Activated naive CD8-positive, alpha-beta T cell treated with anti-CD3 and anti-CD28 coated beads, Interleukin-2, amount 10 ng/mL, durations not matched to agents 7 days and 5 days (primary cell): ENCODE results near the gene LZTS2. TPM values are rescaled to one million over a fixed set of nuclear protein-coding genes. Genes with fewer than 3 reads are reported as not detected.

Source experiments
- ATAC-seq: fragments of 150-1000 bp; cut with Tn5 transposase; one replicate; pipeline ENCODE4 v1.10.0; 2021; ENCODE audit warnings: low read depth, moderate library complexity
- POLR2A ChIA-PET: fragments of 350-600 bp; sonication (Branson Sonifier 250); formaldehyde crosslinking; loops from one replicate; lab custom pipeline; 2021; ENCODE audit warnings: antibody characterized with exemption; lab: Charles Lee
- DNase-seq: peaks from one replicate; pipeline ENCODE4 v3.0.0; 2021
- H3K27ac Mint-ChIP-seq: one replicate; pipeline ENCODE4 v1.8.0; 2022; ENCODE audit warnings: mild to moderate bottlenecking, mixed read lengths
- H3K27me3 Mint-ChIP-seq: one replicate; pipeline ENCODE4 v1.8.0; 2022; ENCODE audit warnings: mild to moderate bottlenecking, moderate library complexity, mixed read lengths
- H3K36me3 Mint-ChIP-seq: one replicate; pipeline ENCODE4 v1.8.0; 2021; ENCODE audit warnings: mild to moderate bottlenecking, mixed read lengths
- H3K4me1 Mint-ChIP-seq: one replicate; pipeline ENCODE4 v1.8.0; 2021; ENCODE audit warnings: mixed read lengths
- H3K4me3 Mint-ChIP-seq: one replicate; pipeline ENCODE4 v1.8.0; 2022; ENCODE audit warnings: mild to moderate bottlenecking, moderate library complexity, mixed read lengths
- H3K9me3 Mint-ChIP-seq: one replicate; pipeline ENCODE4 v1.8.0; 2021; ENCODE audit warnings: mixed read lengths
- total RNA-seq, 2 experiments: library from RNA; stranded (reverse); gene quantifications; one replicate each; pipeline ENCODE4 v1.2.3, GENCODE V29; 2021

Gene LZTS2
- total RNA-seq, 2 experiments from 2014 or later: 22.0 to 22.4 TPM

DNA sequence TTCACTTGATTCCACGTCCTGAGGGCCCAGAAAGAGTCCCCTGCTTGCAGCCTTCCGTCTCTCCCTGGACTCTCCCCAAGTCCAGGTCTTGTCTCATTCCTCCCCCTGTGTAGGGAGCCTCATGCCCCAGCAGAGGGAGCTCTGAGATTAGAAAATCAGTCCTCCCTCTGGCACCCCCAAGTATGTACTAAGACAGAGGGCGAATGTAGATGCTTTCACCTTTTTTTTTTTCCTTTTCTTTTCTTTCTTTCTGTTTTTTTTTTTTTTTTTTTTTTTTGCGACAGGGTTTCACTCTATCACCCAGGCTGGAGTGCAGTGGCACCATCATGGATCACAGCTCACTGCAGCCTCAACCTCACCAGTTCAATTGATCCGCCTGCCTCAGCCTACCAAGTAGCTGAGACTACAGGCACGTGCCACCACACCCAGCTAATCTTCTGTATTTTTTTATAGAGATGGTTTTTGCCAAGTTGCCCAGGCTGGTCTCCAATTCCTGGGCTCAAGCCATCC is 41.7 kb downstream of the LZTS2 start:
- Mint-ChIP-seq H3K9me3 (no peaks in the 10 kb centered on the region), H3K4me3 (no peak overlapping the region), H3K27ac (no peak overlapping the region), H3K36me3 (peaks cover 14% of the 10 kb centered on the region), H3K4me1 (peaks cover 20% of the 10 kb centered on the region), H3K27me3 (peaks cover 26% of the 10 kb centered on the region)
- POLR2A ChIA-PET: interaction anchor here (0.6 to 4.5 kb wide), 6 partner anchors 8 to 404 kb away, joined by 3 to 33 read pairs (median 4); partner anchors contain the start of genes PDZD7 and SFXN3
- peak; percentile 64 for DNase-seq
- peak; percentile 80 for ATAC-seq

GRCh38 chr10:101042118-101042517 is 42.5 kb downstream of the LZTS2 start:
- no peaks in the 10 kb centered on the region for H3K9me3 Mint-ChIP-seq
- peaks cover 34% of the 10 kb centered on the region for H3K27me3 Mint-ChIP-seq
- H3K36me3 Mint-ChIP-seq: peaks cover 13% of the 10 kb centered on the region
- H3K4me3 Mint-ChIP-seq: peak overlapping the region; percentile 91
- DNase-seq: no peak
- H3K4me1 Mint-ChIP-seq: peaks cover 20% of the 10 kb centered on the region
- POLR2A ChIA-PET: interaction anchor here (0.8 to 4.5 kb wide), 8 partner anchors 10 to 100 kb away, joined by 3 to 33 read pairs (median 4); partner anchors contain the start of genes KAZALD1, PDZD7 and SFXN3
- ATAC-seq: no peak
- H3K27ac Mint-ChIP-seq: peak overlapping the region; percentile 83

DNA sequence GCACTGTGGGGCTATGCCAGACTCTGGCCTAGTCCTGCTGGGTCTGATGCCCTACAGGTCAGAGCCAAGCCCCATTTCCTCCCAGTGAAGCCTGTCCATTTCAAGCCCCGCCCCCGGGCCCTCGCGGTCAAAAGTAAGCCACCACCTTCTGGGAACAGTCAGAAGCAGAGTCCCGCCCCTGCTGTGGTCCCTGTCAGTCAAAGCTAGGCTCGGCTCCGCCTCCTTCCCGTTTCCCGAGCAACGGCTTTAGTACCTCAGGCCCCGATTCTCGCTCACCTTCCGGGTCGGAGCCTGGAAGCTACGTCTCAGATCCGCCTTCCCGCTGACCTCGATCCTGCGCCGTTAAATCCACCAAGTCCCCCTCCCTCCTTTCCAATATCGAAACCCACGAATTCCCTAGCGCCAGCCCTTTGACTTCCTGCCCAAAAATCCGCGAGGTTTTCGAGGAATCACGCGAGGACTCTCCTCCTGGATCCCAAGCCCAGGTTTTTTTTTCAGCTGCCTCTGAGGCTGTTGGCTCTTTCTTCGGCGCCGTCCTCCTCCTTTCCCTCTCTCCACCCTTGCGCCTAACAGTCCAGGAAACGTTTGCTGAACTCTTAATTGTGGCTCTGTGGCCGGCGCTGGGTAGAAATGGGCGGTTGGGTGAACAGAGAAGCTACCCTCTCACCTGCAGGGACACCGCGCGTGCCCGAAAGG is 43.2 kb downstream of the LZTS2 start:
- peak; percentile 86 for DNase-seq
- Mint-ChIP-seq H3K4me1 (peaks cover 20% of the 10 kb centered on the region), H3K36me3 (peaks cover 8% of the 10 kb centered on the region), H3K27ac (peak overlapping the region; percentile 83), H3K27me3 (peaks cover 41% of the 10 kb centered on the region), H3K4me3 (peak overlapping the region; percentile 91), H3K9me3 (no peaks in the 10 kb centered on the region)
- peak; percentile 86 for ATAC-seq
- POLR2A ChIA-PET: interaction anchor here (0.8 to 4.5 kb wide), 8 partner anchors 10 to 45 kb away, joined by 3 to 33 read pairs (median 4); partner anchors contain the start of genes KAZALD1, PDZD7 and SFXN3

GRCh38 chr10:101043363-101043707 is 43.7 kb downstream of the LZTS2 start:
- peaks cover 4% of the 10 kb centered on the region for H3K36me3 Mint-ChIP-seq
- peak overlapping the region; percentile 91 for H3K4me3 Mint-ChIP-seq
- H3K27ac Mint-ChIP-seq: peak overlapping the region; percentile 8
- no peak for ATAC-seq
- no peak for DNase-seq
- peaks cover 20% of the 10 kb centered on the region for H3K4me1 Mint-ChIP-seq
- POLR2A ChIA-PET: interaction anchor here (1.3 to 4.5 kb wide), 7 partner anchors 9 to 23 kb away, joined by 3 to 33 read pairs (median 5); partner anchors contain the start of genes KAZALD1, PDZD7 and SFXN3
- peaks cover 46% of the 10 kb centered on the region for H3K27me3 Mint-ChIP-seq
- no peaks in the 10 kb centered on the region for H3K9me3 Mint-ChIP-seq

- H3K4me1 Mint-ChIP-seq: peaks cover 22% of the 10 kb centered on the region
- ATAC-seq (no peak), DNase-seq (no peak)
- H3K27me3 Mint-ChIP-seq: peaks cover 54% of the 10 kb centered on the region
- POLR2A ChIA-PET: interaction anchor here (1.4 to 4.5 kb wide), 3 partner anchors 13 to 21 kb away, joined by 3 to 33 read pairs (median 11); partner anchors contain the start of genes KAZALD1, PDZD7 and SFXN3
- H3K27ac Mint-ChIP-seq: no peak overlapping the region
- no peaks in the 10 kb centered on the region for H3K9me3 Mint-ChIP-seq
- peaks cover 2% of the 10 kb centered on the region for H3K36me3 Mint-ChIP-seq
- no peak overlapping the region for H3K4me3 Mint-ChIP-seq
Observed at GRCh38 chr10:101044117-101044516, 44.5 kb downstream of the LZTS2 start.

- no peak for DNase-seq
- POLR2A ChIA-PET: interaction anchor here (0.9 to 1.4 kb wide), 2 partner anchors 15 kb away, joined by 3 read pairs; partner anchors contain the start of genes KAZALD1, PDZD7 and SFXN3
- H3K27me3 Mint-ChIP-seq: peaks cover 67% of the 10 kb centered on the region
- H3K4me1 Mint-ChIP-seq: peaks cover 26% of the 10 kb centered on the region
- ATAC-seq: no peak
- no peak overlapping the region for H3K4me3 Mint-ChIP-seq
- H3K27ac Mint-ChIP-seq: no peak overlapping the region
- no peaks in the 10 kb centered on the region for H3K36me3 Mint-ChIP-seq
- H3K9me3 Mint-ChIP-seq: no peaks in the 10 kb centered on the region
Observed at GRCh38 chr10:101046332-101047238, 47.0 kb downstream of the LZTS2 start.

DNA sequence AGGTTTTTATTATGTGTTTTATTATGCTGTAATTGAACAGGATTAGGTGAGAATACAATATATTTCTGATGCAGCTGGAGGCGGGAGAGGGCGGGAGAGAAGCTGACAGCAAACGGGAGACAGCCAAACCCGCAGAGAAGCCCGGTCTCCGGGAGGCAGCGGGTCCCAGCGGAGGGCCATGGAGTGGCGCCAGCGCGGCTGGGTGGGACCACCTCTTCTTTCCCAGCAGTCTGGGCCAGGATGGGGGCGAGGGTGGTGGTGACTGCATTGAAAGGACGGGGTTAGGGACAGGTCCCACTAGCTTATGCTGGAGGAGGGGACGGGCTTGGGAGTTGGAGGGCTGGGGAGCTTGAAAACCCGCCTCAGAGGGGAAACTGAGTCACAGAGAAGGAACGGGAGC is 47.7 kb downstream of the LZTS2 start:
- no peaks in the 10 kb centered on the region for H3K36me3 Mint-ChIP-seq
- no peak overlapping the region for H3K27ac Mint-ChIP-seq
- POLR2A ChIA-PET: interaction anchor here (1.4 kb wide), 1 partner anchor 16 kb away, joined by 3 read pairs; the partner anchor contains the start of genes PDZD7 and SFXN3
- H3K4me1 Mint-ChIP-seq: peaks cover 22% of the 10 kb centered on the region
- no peaks in the 10 kb centered on the region for H3K9me3 Mint-ChIP-seq
- no peak overlapping the region for H3K4me3 Mint-ChIP-seq
- peaks cover 67% of the 10 kb centered on the region for H3K27me3 Mint-ChIP-seq
- no peak for DNase-seq
- no peak for ATAC-seq

- Mint-ChIP-seq H3K36me3 (no peaks in the 10 kb centered on the region), H3K27me3 (peaks cover 66% of the 10 kb centered on the region)
Observed at GRCh38 chr10:101047961-101048892, 48.6 kb downstream of the LZTS2 start.

DNA sequence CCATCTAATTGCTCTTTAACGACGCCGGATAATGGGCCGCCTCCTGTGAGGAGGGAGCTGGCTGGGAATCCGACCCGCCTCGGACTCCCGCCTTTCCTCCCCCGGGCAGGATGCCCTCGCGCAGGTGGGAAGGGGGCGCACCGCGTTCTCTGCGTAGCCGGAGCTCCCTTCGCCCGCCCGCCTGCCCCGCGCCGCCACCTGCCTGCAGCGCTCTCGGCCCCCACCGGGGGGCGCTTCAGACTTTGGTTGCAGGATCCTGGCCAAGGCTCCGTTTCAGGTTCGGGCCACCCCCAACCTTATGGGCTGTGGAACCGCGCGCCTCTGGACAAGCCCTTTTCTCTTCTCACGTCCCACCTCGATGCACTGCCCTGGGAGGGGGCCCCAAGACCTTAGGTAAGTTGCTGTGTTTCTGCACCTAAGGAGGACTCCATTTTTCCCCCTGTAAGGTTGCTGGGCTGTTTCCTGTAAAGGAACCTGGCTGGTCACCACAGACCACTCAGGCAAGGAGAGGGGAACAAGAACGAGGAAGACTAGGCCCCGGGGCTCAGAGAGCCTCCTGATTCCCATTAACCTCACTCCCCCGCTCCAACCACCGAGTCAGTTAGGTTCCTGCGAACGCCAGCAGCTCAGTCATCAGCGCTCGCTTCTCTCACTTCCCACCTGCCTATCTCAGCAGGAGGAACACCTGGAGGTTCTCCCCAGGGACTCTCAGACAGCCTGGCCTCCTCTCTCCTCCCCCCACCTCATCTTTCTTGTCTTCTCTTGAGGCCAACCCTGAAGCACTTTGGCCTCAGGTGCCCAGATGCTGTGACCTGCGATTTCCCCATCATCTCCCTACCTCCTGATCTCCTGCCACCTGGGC is 50.8 kb downstream of the LZTS2 start:
- H3K9me3 Mint-ChIP-seq: no peaks in the 10 kb centered on the region
- peaks cover 51% of the 10 kb centered on the region for H3K27me3 Mint-ChIP-seq
- H3K4me1 Mint-ChIP-seq: peaks cover 19% of the 10 kb centered on the region
- H3K27ac Mint-ChIP-seq: no peak overlapping the region
- H3K36me3 Mint-ChIP-seq: no peaks in the 10 kb centered on the region
- peak; percentile 86 for ATAC-seq
- POLR2A ChIA-PET: interaction anchor here (0.9 to 1.2 kb wide), 3 partner anchors 8 to 17 kb away, joined by 3 to 4 read pairs (median 4); no protein-coding TSS in a partner anchor
- H3K4me3 Mint-ChIP-seq: peak overlapping the region; percentile 61
- peak; percentile 93 for DNase-seq

More at GRCh38 chr10:101047961-101048892, 48.6 kb downstream of the LZTS2 start:
- H3K4me1 Mint-ChIP-seq: peaks cover 14% of the 10 kb centered on the region
- H3K4me3 Mint-ChIP-seq: no peak overlapping the region
- POLR2A ChIA-PET: no interaction called here
- no peak overlapping the region for H3K27ac Mint-ChIP-seq
- ATAC-seq (no peak), DNase-seq (no peak)
- H3K9me3 Mint-ChIP-seq: no peaks in the 10 kb centered on the region

DNA sequence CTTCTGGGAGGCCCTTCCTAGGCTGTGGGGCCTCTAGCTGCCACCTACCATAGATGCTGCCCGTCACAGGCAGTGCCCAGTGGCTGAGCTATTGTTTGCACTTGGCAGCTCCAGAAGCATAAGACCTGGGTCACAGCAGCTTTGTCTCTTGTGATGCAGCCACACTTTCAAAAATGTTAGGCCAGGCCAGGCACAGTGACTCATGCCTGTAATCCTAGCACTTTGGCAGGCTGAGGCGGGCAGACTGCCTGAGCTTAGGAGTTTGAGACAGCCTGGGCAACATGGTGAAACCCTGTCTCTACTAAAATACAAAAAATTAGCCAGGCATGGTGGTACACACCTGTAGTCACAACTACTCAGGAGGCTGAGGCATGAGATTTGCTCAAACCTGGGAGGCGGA is 52.7 kb downstream of the LZTS2 start:
- peaks cover 32% of the 10 kb centered on the region for H3K27me3 Mint-ChIP-seq
- H3K27ac Mint-ChIP-seq: no peak overlapping the region
- no peak for DNase-seq
- H3K4me1 Mint-ChIP-seq: peaks cover 27% of the 10 kb centered on the region
- H3K9me3 Mint-ChIP-seq: no peaks in the 10 kb centered on the region
- no peak overlapping the region for H3K4me3 Mint-ChIP-seq
- POLR2A ChIA-PET: interaction anchor here (1.3 kb wide), 1 partner anchor 9 kb away, joined by 3 read pairs; no protein-coding TSS in a partner anchor
- H3K36me3 Mint-ChIP-seq: peaks cover 7% of the 10 kb centered on the region
- no peak for ATAC-seq

- DNase-seq: no peak
- Mint-ChIP-seq H3K9me3 (no peaks in the 10 kb centered on the region), H3K27ac (no peak overlapping the region), H3K4me1 (peaks cover 32% of the 10 kb centered on the region), H3K36me3 (peaks cover 13% of the 10 kb centered on the region), H3K4me3 (no peak overlapping the region), H3K27me3 (peaks cover 20% of the 10 kb centered on the region)
- POLR2A ChIA-PET: no interaction called here
- ATAC-seq: no peak
Observed at GRCh38 chr10:101053516-101053915, 53.9 kb downstream of the LZTS2 start.
